Pancreas (tissue), 10 donors: ENCODE results near the gene RHOBTB3. TPM values are rescaled to one million over a fixed set of nuclear protein-coding genes. Genes with fewer than 3 reads are reported as not detected.
A peak's percentile ranks its signal among the peaks of the same experiment; 100 is the strongest.
"Not testable (repeated sequence)": the region's sequence is repeated elsewhere in the genome, so short reads cannot be mapped to it uniquely, and the experiment has no call there.

ENCODE experiments used
- ATAC-seq, 4 donors: fragments of 200-7000 bp; cut with Tn5 transposase; one replicate each; pipeline versions ENCODE4 v1.8.0 to v1.9.1; 2020; ENCODE audit warnings: mild to moderate bottlenecking in 4 of 4, moderate library complexity in 4 of 4
- DNase-seq, 6 donors: peaks; one replicate each; pipeline ENCODE4 v3.0.0-alpha.2; 2020
- FAIRE-seq: peaks from 2 replicates; lab custom pipeline; 2012; peaks lifted over from hg19 to GRCh38; lab: Jason Lieb, UNC
- H3K27ac ChIP-seq, 4 donors: fragments of 200-600 bp; sonication (generic); 1 replicate in 3 of 4; 2 replicates in 1 of 4; pipeline versions ENCODE4 v1.5.0 to v1.8.0; 2020
- H3K27me3 ChIP-seq, 4 donors: fragments of 200-600 bp; one replicate each; pipeline ENCODE4 v1.8.0; 2021
- H3K36me3 ChIP-seq, 3 donors: fragments of 200-600 bp; sonication (generic) in 1 of 3; one replicate each; pipeline versions ENCODE4 v1.5.0 to v1.8.0; 2020 to 2021
- H3K4me1 ChIP-seq, 3 donors: fragments of 200-600 bp; one replicate each; pipeline ENCODE4 v1.8.0; 2021
- H3K4me3 ChIP-seq, 4 donors: fragments of 200-600 bp; sonication (generic) in 2 of 4; one replicate each; pipeline versions ENCODE4 v1.5.0 to v1.8.0; 2020 to 2021
- H3K9me3 ChIP-seq, 4 donors: fragments of 200-600 bp; one replicate each; pipeline ENCODE4 v1.8.0; 2021
- CTCF ChIP-seq, 4 donors: fragments of 200-600 bp; sonication (generic) in 3 of 4; IDR thresholded peaks; one replicate each; pipeline versions ENCODE4 v1.5.0 to v1.8.0; 2021; ENCODE audit warnings: antibody characterized with exemption in 4 of 4
- WGBS, 2 donors: extraction: QIAGEN DNeasy Blood & Tissue Kit; methylation state at CpG; one replicate each; pipeline ENCODE4 v1.1.7; 2013; 5-methylcytosine and 5-hydroxymethylcytosine counted together
- intact Hi-C, 3 donors: fragments of 100-400 bp; cut with DNase I; formaldehyde crosslinking; loops; one replicate each; pipeline versions ENCODE4 v1.11.1 to v1.14.2; 2022
- polyA plus RNA-seq, 2 donors: library from polyadenylated mRNA; stranded (reverse); fragments of 200-250 nt; gene quantifications; one replicate each; pipeline ENCODE4 v1.2.3, GENCODE V29; 2013
- total RNA-seq, 6 donors: library from RNA; stranded (reverse); fragmentation: NEBNext Ultra II Directional in 4 of 6; extraction: Animal tissue kit (Norgen Biotek cat#: 25700) in 4 of 6; gene quantifications; one replicate each; pipeline versions ENCODE4 v1.2.1 to v1.2.4, GENCODE V29; 2021 to 2023
- donor health status: healthy with polysubstance abuse.
- donor health status: DM: no; HTN: no; CAD: no; lungs with moderate emphysema.
- donor health status: DM: no; HTN: no; CAD: no.
- donor health status: control.
- donor health status: control.
- donor health status: Bipolar disorder and iron deficiency.
- donor health status: DM: yes; HTN: yes; CAD: no.
- donor health status: DM: no; HTN: no; CAD: no.
- donor health status: DM: no; HTN: no; CAD: no.
- donor health status: DM: yes; HTN: yes; CAD: no.

RHOBTB3 gene
- total and polyA plus RNA-seq, 8 donors, result 32.5 to 190 (median 77.3) TPM

- DNase-seq (peak in 1 of 6 donors; percentile 43), FAIRE-seq (no peak), ATAC-seq (peak in 2 of 4 donors; percentile 4 to 24)
- Histone ChIP-seq H3K36me3 (no peaks in the 10 kb centered on the region), H3K27ac (peak overlapping the region in 2 of 4 donors; percentile 83 to 91), H3K27me3 (no peaks in the 10 kb centered on the region), H3K4me1 (peaks cover 12 to 26% (median 15%) of the 10 kb centered on the region in 3 donors), H3K9me3 (no peaks in the 10 kb centered on the region), H3K4me3 (peak overlapping the region in 2 of 4 donors; percentile 48 to 63)
- TF ChIP-seq CTCF (IDR thresholded peaks at IDR 0.05), result no peak
- WGBS, 2 donors, result 45 to 54% methylated on average over 10 of the region's 10 CpGs
- intact Hi-C loops, result no loop called here
Measured at GRCh38 chr5:95835682-95836385, 104.7 kb downstream of the RHOBTB3 start.

- TF ChIP-seq CTCF (IDR thresholded peaks at IDR 0.05), result no peak
- Histone ChIP-seq H3K4me3 (no peak overlapping the region), H3K36me3 (no peaks in the 10 kb centered on the region), H3K27me3 (no peaks in the 10 kb centered on the region), H3K9me3 (no peaks in the 10 kb centered on the region), H3K27ac (peak overlapping the region in 2 of 4 donors; percentile 83 to 91), H3K4me1 (peaks cover 12 to 26% (median 15%) of the 10 kb centered on the region in 3 donors)
- intact Hi-C loops, result no loop called here
- DNase-seq (no peak), ATAC-seq (peak in 1 of 4 donors; percentile 7), FAIRE-seq (no peak)
- 91 to 97% methylated on average over 1 of the region's 1 CpG for WGBS, 2 donors
Measured at GRCh38 chr5:95836544-95836943, 105.4 kb downstream of the RHOBTB3 start.

GRCh38 chr5:95836971-95837370 is 105.8 kb downstream of the RHOBTB3 start:
- ATAC-seq, H3K9me3 ChIP-seq, H3K27me3 ChIP-seq, intact Hi-C loops, H3K36me3 ChIP-seq, H3K4me3 ChIP-seq, FAIRE-seq: not testable (repeated sequence)
- H3K27ac ChIP-seq, result peak overlapping the region in 2 of 4 donors; percentile 83 to 91
- peaks cover 12 to 28% (median 15%) of the 10 kb centered on the region in 3 donors for H3K4me1 ChIP-seq
- WGBS, 2 donors, result 94 to 95% methylated on average over 4 of the region's 4 CpGs
- DNase-seq, result peak in 1 of 6 donors; percentile 19

- H3K4me1 ChIP-seq, result peaks cover 12 to 31% (median 15%) of the 10 kb centered on the region in 3 donors
- intact Hi-C loops, result no loop called here
- no peaks in the 10 kb centered on the region for H3K27me3 ChIP-seq
- no peaks in the 10 kb centered on the region for H3K36me3 ChIP-seq
- H3K27ac ChIP-seq, result no peak overlapping the region
- no peak overlapping the region for H3K4me3 ChIP-seq
- TF ChIP-seq CTCF (IDR thresholded peaks at IDR 0.05), result no peak
- WGBS, 2 donors, result 79 to 86% methylated on average over 5 of the region's 5 CpGs
- ATAC-seq (no peak), DNase-seq (peak in 1 of 6 donors; percentile 18), FAIRE-seq (no peak)
- H3K9me3 ChIP-seq, result no peaks in the 10 kb centered on the region
Measured at GRCh38 chr5:95837492-95837891, 106.4 kb downstream of the RHOBTB3 start.

- 86 to 92% methylated on average over 8 of the region's 8 CpGs for WGBS, 2 donors
- no peak for TF ChIP-seq CTCF (IDR thresholded peaks at IDR 0.05)
- no peak for ATAC-seq
- no peaks in the 10 kb centered on the region for H3K27me3 ChIP-seq
- H3K4me1 ChIP-seq, result peaks cover 12 to 31% (median 15%) of the 10 kb centered on the region in 3 donors
- H3K36me3 ChIP-seq, result no peaks in the 10 kb centered on the region
- H3K27ac ChIP-seq, result no peak overlapping the region
- H3K4me3 ChIP-seq, result no peak overlapping the region
- H3K9me3 ChIP-seq, result no peaks in the 10 kb centered on the region
- intact Hi-C loops, result no loop called here
- DNase-seq, result peak in 1 of 6 donors; percentile 37
- FAIRE-seq, result no peak
Measured at GRCh38 chr5:95838001-95838520, 106.9 kb downstream of the RHOBTB3 start.
